T-helper 2 cell treated with Interferon-gamma antibody and Interleukin-4, amounts not matched to agents 5 μg/mL and 100 μg/mL, for 36 hours (primary cell): Measurements from ENCODE around the gene MGAT4D.
"Not testable (repeated sequence)": the region's sequence is repeated elsewhere in the genome, so short reads cannot be mapped to it uniquely, and the experiment has no call there.

Experiments used
- DNase-seq: peaks from one replicate; pipeline ENCODE4 v3.0.0; 2021; ENCODE audit warnings: low spot score
- H3K27ac Mint-ChIP-seq: one replicate; pipeline ENCODE4 v1.8.0; 2021; ENCODE audit warnings: mild to moderate bottlenecking, mixed read lengths
- H3K27me3 Mint-ChIP-seq: one replicate; pipeline ENCODE4 v1.8.0; 2021; ENCODE audit warnings: low read depth, mixed read lengths
- H3K36me3 Mint-ChIP-seq: one replicate; pipeline ENCODE4 v1.8.0; 2021; ENCODE audit warnings: low read depth, mixed read lengths
- H3K4me1 Mint-ChIP-seq: one replicate; pipeline ENCODE4 v1.8.0; 2021; ENCODE audit warnings: low read depth, mixed read lengths
- H3K4me3 Mint-ChIP-seq: one replicate; pipeline ENCODE4 v1.8.0; 2022; ENCODE audit warnings: mild to moderate bottlenecking, moderate library complexity, mixed read lengths
- H3K9me3 Mint-ChIP-seq: one replicate; pipeline ENCODE4 v1.8.0; 2021; ENCODE audit warnings: mixed read lengths

The MGAT4D gene

DNA sequence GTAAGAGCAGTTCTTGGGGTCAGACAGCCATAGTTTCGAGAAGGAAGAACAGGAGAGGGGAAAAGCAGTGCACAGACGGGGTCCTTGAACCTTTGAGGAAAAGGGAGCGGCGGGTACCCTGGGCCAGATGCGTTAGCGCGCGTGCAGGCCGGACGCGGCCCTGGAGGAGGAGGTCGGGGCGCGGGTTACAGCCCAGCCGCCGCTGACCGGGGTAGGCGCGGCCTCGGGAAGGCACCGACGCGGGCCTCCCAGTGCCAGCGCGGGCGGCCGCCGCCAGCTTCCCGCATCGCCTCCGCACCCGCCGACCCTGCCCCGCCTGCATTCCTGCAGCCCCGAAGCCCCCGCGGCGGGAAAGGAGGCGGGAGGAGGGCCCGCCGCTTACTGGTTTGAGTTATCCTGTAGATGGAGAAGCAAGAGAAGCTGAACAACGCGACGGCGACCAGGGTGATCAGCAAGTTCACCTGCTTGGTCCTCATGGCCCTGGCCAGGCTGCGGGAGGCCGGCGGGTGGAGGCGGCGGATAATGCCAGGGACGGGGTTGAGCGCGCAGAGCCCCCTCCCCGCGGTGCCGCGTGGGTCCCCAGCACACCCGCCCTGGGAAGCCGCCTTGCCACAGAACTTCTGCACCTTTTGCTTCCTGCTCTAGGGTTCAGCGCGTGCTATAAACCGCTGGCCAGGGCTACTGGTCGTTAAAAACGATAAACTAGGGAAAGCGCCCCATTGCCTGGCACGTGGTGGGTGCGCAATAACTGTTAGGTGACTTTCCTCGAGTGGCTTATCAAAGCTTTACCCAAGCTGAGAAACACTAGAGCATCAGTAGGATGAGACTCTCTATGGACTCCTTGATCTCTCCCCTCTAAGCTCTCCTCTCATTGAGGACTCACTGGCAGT, at the start of gene MGAT4D:
TSS of gene MGAT4D (minus strand) at position 547 of the 890 bp plus-strand sequence. CDS start at position 476, 71 bp downstream.
- no peaks in the 10 kb centered on the region for H3K4me1 Mint-ChIP-seq
- H3K4me3 Mint-ChIP-seq = peak within 1 kb of the TSS; percentile 14
- no peak for DNase-seq
- H3K36me3 Mint-ChIP-seq = no peaks in the 10 kb centered on the region
- H3K27ac Mint-ChIP-seq = no peak within 1 kb of the TSS
- peaks cover 60% of the 10 kb centered on the region for H3K27me3 Mint-ChIP-seq
- H3K9me3 Mint-ChIP-seq = no peaks in the 10 kb centered on the region

DNA sequence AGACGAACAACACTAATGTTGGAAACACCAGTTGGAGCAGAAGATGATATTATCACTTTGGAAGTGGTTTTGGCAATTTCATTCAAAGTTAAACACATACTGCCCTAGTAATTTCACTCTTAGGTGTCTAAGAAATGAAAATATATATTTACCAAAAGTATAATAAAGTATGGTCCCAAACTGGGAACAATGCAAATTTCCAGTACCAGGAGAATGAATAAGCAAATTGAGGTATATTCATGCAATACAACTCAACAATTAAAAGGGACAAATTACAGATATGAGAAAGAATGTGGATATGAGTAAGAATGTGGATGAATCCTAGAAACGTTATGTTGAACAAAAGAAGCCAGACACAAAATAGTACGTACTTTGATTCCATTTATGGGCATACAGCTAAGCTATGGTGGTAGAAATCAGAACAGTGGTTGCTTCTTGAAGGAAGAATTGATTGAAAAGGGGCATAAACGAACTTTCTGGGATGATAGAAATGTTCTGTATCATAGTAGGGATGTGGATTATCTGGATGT, 35.9 kb upstream of the MGAT4D start:
- Mint-ChIP-seq H3K27ac (no peak overlapping the region), H3K4me1 (peaks cover 5% of the 10 kb centered on the region), H3K27me3 (no peaks in the 10 kb centered on the region), H3K9me3 (no peaks in the 10 kb centered on the region), H3K4me3 (no peak overlapping the region), H3K36me3 (peaks cover 5% of the 10 kb centered on the region)
- DNase-seq = no peak

DNA sequence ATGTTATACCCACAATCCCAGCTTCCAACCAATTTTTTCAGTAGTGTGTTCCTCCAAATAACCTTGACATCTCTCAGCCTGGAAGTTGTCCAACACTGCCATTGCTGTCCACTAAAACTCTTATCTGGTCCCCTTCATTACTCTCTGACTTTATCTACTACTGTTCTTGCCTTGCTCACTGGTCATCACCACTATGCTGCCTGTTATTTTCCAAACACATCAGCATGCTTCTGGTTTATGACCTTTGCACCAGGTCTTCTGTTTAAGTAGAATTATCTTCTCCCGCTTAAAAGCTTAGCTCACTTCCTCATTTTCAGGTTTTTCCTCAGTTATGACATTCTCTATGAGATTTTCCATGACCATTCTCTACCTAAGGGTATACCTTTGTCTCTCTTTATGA, 31.3 kb upstream of the MGAT4D start:
- Mint-ChIP-seq H3K4me3 (no peak overlapping the region), H3K27ac (no peak overlapping the region), H3K27me3 (no peaks in the 10 kb centered on the region), H3K9me3 (peaks cover 5% of the 10 kb centered on the region), H3K4me1 (peaks cover 12% of the 10 kb centered on the region), H3K36me3 (peaks cover 15% of the 10 kb centered on the region)
- no peak for DNase-seq

DNA sequence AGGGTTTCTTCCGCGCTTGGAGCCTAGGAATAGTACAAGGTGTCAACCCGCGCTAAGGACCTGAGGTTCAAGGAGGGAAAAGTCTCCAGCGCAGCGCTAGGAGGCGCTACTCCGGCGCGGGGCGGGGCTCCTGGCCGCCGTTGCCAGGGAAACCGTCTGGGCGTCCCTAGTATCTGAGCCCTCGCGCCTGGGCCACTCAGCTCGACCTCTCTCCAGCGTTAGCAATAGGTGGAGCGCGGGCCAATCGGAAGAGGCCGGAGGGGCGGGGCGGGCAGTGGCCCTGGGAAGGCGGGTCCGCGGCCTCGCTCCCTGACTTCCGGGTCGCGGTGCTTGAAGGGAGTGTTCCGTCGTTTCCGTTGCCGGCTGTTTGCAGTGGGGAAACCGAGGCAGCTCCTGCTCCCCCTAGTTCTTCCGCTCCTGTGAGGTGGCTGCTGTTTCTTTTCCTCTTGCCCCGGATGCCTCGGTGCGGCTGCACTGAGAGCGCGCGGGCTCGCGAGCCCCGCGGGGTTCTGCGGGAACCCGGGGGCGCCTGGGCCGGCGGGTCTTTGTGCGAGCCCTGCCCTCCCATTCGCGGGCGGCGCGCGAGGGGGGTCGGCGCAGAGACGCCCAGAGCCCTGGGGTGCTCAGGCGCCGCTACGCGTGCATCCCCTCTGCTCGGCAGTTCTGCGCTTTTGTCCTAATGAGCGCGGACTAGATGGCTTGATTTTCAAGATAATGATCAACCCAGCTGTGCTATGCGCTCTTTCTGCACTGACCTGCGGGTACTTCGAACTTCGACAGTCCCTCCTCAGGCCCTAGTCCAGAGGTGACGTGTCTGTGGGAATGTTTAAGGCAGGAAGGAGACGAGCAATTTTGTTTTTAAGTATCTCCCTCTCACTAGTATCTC, 26.0 kb upstream of the MGAT4D start, which contains the start of gene ELMOD2:
TSS of gene ELMOD2 (plus strand) at position 312 of the 886 bp plus-strand sequence. CDS start 1,261 bp downstream, outside the sequence.
- Mint-ChIP-seq H3K9me3 (peaks cover 5% of the 10 kb centered on the region), H3K27me3 (peaks cover 4% of the 10 kb centered on the region), H3K27ac (peak within 1 kb of the TSS; percentile 57), H3K36me3 (peaks cover 14% of the 10 kb centered on the region), H3K4me3 (peak within 1 kb of the TSS; percentile 87), H3K4me1 (peaks cover 18% of the 10 kb centered on the region)
- DNase-seq = peak; percentile 97

DNA sequence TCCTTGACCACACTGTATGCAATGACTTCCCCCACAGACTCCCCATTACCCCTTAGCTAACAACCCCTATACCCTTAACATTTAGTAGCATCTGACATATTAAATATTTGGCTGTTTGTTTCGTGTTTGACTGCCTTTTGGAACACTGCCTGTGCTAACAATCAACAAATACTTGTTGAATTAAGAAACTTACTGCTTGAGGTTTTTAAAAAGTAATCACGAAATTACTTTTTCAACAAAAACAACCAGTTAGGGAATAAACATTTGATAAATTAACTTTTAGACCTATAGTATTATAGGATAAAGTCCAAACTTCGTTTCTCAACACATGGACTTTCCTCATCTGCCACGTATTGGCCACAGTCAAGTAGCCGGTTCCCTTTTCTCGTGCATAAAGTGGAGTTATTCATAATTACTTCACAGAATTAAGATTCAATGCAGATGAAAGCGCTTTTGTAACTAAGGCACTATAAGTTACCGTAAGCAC, 25.3 kb upstream of the MGAT4D start:
- peak overlapping the region; percentile 87 for H3K4me3 Mint-ChIP-seq
- peaks cover 18% of the 10 kb centered on the region for H3K4me1 Mint-ChIP-seq
- H3K27ac Mint-ChIP-seq = no peak overlapping the region
- peaks cover 4% of the 10 kb centered on the region for H3K27me3 Mint-ChIP-seq
- no peak for DNase-seq
- peaks cover 5% of the 10 kb centered on the region for H3K9me3 Mint-ChIP-seq
- H3K36me3 Mint-ChIP-seq = peaks cover 14% of the 10 kb centered on the region

DNA sequence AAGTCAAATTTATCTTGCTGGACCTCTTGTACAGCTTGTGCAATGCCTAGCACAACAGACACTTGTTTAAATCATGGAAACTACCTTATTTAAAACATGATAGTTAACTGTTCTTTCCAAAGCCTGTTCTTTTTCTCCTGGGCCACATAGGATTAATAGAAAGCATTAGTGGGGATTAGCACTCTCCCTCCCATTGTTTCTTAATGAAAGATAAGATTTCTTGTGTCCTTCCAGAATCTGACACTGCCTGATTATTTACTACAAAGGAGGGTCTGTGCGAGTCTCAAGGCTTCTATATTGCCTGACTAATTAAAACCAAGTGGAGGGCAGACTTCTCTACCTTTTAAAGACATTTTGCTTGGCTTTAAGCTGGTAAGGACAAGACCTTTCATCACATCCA, 17.3 kb upstream of the MGAT4D start:
- Mint-ChIP-seq H3K27me3 (peaks cover 30% of the 10 kb centered on the region), H3K27ac (no peak overlapping the region), H3K9me3 (no peaks in the 10 kb centered on the region), H3K36me3 (no peaks in the 10 kb centered on the region), H3K4me1 (no peaks in the 10 kb centered on the region), H3K4me3 (no peak overlapping the region)
- DNase-seq = no peak

DNA sequence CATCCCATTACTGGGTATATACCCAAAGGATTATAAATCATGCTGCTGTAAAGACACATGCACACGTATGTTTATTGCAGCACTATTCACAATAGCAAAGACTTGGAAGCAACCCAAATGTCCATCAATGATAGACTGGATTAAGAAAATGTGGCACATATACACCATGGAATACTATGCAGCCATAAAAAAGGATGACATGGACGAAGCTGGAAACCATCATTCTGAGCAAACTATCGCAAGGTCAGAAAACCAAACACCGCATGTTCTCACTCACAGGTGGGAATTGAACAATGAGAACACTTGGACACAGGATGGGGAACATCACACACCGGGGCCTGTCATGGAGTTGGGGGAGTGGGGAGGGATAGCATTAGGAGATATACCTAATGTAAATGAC, 15.7 kb upstream of the MGAT4D start:
- H3K36me3 Mint-ChIP-seq, H3K27ac Mint-ChIP-seq, H3K4me1 Mint-ChIP-seq, H3K9me3 Mint-ChIP-seq, DNase-seq, H3K4me3 Mint-ChIP-seq: not testable (repeated sequence)
- peaks cover 42% of the 10 kb centered on the region for H3K27me3 Mint-ChIP-seq

DNA sequence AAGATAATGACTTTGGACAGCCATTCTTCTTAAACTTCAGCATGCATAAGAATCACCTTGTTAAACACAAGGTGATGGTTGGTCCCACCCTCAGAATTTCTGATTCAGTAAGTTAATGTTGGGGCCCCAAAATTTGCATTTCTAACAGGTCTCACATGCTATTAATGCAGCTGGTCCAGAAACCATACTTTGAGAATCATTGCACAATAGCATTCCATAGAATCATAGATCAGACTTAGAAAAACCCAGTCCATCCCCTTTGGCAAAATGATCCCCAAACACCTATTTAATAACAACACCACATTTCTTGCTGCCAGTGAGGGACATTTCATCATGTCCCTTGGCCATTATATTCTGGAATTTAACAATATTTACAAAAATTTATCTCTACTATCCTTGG, 6.2 kb upstream of the MGAT4D start:
- Mint-ChIP-seq H3K27me3 (peaks cover 40% of the 10 kb centered on the region), H3K4me1 (no peaks in the 10 kb centered on the region), H3K9me3 (no peaks in the 10 kb centered on the region), H3K36me3 (no peaks in the 10 kb centered on the region), H3K27ac (no peak overlapping the region), H3K4me3 (no peak overlapping the region)
- no peak for DNase-seq

DNA sequence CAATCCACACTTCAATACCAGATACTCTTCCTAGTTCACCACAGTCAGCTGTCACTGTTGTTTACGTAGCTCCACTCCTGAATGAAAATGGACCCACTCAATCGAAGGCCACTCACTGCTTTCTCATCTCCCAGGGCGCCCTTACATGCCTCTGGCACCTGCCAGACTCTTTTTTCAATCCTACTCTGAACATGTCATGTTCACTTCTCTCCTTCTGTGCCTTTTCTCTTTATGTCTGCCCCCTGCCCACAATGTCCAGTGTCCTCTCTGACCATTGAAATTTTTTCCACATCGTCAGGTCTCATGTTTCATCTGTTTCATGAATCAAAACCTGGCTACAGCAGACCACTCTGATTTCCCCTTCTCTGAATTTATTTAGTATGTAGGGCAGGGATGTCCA, 1.3 kb upstream of the MGAT4D start:
- Mint-ChIP-seq H3K27ac (no peak overlapping the region), H3K27me3 (peaks cover 66% of the 10 kb centered on the region), H3K4me3 (no peak overlapping the region), H3K36me3 (no peaks in the 10 kb centered on the region), H3K4me1 (no peaks in the 10 kb centered on the region), H3K9me3 (no peaks in the 10 kb centered on the region)
- no peak for DNase-seq

DNA sequence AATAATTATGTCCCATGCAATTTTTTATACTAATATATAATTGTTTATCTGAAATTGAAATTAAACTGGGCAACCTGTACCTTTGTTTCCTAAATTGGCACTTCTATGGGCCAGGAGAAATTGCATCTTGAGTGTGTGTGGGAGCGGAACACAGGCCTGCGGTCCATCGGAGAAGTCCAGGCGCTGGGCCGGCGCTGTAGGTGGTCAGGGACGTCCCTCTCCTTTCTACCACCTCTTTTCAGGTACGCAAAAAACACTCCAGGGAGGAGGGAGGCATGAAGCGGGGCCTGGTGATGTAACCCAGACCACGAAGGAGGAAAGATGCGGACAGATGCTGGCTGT, 717 bp downstream of the MGAT4D start:
- peaks cover 55% of the 10 kb centered on the region for H3K27me3 Mint-ChIP-seq
- no peaks in the 10 kb centered on the region for H3K36me3 Mint-ChIP-seq
- no peaks in the 10 kb centered on the region for H3K4me1 Mint-ChIP-seq
- DNase-seq = no peak
- H3K9me3 Mint-ChIP-seq = no peaks in the 10 kb centered on the region
- H3K27ac Mint-ChIP-seq = no peak overlapping the region
- H3K4me3 Mint-ChIP-seq = peak overlapping the region; percentile 14

DNA sequence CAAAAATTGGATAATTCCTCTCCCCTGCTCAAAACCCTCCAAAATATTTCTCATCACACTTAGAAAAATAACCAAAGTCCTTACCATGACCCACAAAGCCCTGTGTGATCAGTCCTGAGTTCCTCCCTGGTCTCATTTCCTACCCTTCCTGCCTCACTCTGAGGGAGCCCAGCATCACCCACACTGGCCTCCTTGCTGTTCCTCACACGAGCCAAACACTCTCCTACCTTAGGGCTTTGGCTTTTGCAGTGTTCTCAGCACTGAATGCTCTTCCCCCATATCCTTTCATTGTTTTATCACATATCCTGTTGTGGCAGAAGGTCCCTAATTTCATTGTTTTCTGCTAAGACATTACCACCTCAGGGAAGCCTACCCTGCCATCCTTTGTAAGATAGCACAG, 12.2 kb downstream of the MGAT4D start:
- Mint-ChIP-seq H3K36me3 (no peaks in the 10 kb centered on the region), H3K4me3 (no peak overlapping the region), H3K27me3 (peaks cover 10% of the 10 kb centered on the region), H3K4me1 (no peaks in the 10 kb centered on the region), H3K9me3 (no peaks in the 10 kb centered on the region), H3K27ac (no peak overlapping the region)
- DNase-seq = no peak

DNA sequence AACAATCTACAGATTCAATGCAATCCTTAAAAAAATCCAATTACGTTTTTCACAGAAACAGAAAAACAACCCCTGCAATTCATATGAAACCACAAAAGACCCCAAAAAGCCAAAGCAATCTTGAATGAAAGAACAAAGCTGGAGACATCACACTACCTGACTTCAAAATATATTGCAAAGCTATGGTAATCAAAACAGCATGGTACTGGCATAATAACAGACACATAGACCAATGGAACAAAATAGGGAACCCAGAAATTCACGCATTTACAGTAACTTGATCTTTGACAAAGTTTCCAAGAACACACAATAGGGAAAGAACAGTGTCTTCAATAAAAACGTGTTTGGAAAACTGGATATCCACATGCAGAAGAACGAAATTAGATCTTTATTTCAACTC, 14.6 kb downstream of the MGAT4D start:
- Mint-ChIP-seq H3K9me3 (no peaks in the 10 kb centered on the region), H3K27ac (no peak overlapping the region), H3K36me3 (no peaks in the 10 kb centered on the region), H3K4me1 (no peaks in the 10 kb centered on the region), H3K4me3 (no peak overlapping the region), H3K27me3 (peaks cover 12% of the 10 kb centered on the region)
- no peak for DNase-seq

DNA sequence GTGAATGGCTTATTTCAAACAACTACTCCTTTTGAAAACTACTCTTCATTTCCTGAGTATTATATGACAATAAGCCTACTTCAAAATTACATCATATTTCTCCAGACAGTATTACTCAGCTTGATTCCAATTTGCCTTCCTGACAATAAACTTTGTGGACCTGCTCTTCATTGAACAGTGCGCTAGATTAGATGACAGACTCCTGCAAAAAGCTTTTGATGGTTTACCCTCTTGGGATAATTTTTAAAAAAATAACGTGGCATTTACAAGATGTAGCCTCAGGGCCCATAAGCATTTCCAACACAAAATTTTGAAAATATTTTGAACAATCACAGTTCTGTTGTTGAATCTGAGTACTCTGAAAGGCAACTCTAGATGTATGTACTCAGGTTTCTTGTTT, 25.9 kb downstream of the MGAT4D start:
- Mint-ChIP-seq H3K4me1 (no peaks in the 10 kb centered on the region), H3K27ac (no peak overlapping the region), H3K9me3 (no peaks in the 10 kb centered on the region), H3K27me3 (peaks cover 20% of the 10 kb centered on the region), H3K36me3 (no peaks in the 10 kb centered on the region), H3K4me3 (no peak overlapping the region)
- DNase-seq = no peak
